GM12878 (cell line): ENCODE data around the gene RASL11A.

Experiments used
- CBFB ChIP-seq: IDR thresholded peaks from 2 replicates; pipeline ENCODE4 v1.6.1; 2016; ENCODE audit warnings: antibody characterized with exemption, low read depth
- POLR2A ChIP-seq: IDR thresholded peaks from 2 replicates; pipeline ENCODE4 v1.6.1; 2011; ENCODE audit warnings: low read depth, mild to moderate bottlenecking, low read length
- TCF12 ChIP-seq: IDR thresholded peaks from 2 replicates; pipeline ENCODE4 v1.6.1; 2011; ENCODE audit warnings: low read depth, mild to moderate bottlenecking, low read length
- TF ChIP-seq, protein P1 (sequence below), 3 experiments: IDR thresholded peaks in 2 of 3; conservative IDR thresholded peaks in 1 of 3; 2 replicates each; pipeline ENCODE4 v1.5.1; 2011; ENCODE audit warnings: low read depth in 3 of 3, low read length in 3 of 3, mild to moderate bottlenecking in 3 of 3, control low read depth in 2 of 3, moderate library complexity in 2 of 3, inconsistent platforms in 1 of 3, mixed read lengths in 1 of 3; ENCODE audit not compliant: control insufficient read depth in 2 of 3, insufficient read depth in 1 of 3; ENCODE audit errors: extremely low read depth in 1 of 3
- TF ChIP-seq, protein P2 (sequence below): IDR thresholded peaks from 2 replicates; pipeline ENCODE4 v1.6.1; 2012; ENCODE audit warnings: low read depth, low read length, improper control_type of control experiment

DNA sequence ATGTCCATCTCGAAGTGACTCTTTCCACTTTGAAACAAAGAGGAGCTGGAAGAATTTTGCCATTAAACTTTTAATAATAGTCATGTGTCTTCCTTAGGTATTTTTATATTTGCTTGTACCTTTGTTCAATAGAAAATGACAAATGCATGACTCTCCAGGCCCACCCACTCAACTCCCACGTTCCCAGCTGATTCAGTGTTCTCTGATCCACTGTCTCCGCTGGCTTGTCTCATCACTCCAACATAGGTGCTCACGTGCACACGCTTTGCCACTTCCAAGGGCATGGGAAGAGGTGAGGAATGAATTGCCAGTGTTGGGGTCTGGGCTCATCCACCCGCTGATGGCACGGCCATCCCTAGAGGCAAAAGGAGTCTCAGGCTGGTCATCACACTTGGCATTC lies 24.5 kb downstream of the RASL11A start:
- TF ChIP-seq TCF12 (no peak), CBFB (no peak), POLR2A (no peak)
- TF ChIP-seq, protein P1, sequence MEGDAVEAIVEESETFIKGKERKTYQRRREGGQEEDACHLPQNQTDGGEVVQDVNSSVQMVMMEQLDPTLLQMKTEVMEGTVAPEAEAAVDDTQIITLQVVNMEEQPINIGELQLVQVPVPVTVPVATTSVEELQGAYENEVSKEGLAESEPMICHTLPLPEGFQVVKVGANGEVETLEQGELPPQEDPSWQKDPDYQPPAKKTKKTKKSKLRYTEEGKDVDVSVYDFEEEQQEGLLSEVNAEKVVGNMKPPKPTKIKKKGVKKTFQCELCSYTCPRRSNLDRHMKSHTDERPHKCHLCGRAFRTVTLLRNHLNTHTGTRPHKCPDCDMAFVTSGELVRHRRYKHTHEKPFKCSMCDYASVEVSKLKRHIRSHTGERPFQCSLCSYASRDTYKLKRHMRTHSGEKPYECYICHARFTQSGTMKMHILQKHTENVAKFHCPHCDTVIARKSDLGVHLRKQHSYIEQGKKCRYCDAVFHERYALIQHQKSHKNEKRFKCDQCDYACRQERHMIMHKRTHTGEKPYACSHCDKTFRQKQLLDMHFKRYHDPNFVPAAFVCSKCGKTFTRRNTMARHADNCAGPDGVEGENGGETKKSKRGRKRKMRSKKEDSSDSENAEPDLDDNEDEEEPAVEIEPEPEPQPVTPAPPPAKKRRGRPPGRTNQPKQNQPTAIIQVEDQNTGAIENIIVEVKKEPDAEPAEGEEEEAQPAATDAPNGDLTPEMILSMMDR (IDR thresholded peaks at IDR 0.05 in 2 of 3, conservative IDR thresholded peaks at IDR 0.05 in 1 of 3; ENCODE audit: control insufficient read depth in 2 of 3, extremely low read depth in 1 of 3, insufficient read depth in 1 of 3, low read depth in 3 of 3, low read length in 3 of 3), result no peak
- TF ChIP-seq, protein P2, sequence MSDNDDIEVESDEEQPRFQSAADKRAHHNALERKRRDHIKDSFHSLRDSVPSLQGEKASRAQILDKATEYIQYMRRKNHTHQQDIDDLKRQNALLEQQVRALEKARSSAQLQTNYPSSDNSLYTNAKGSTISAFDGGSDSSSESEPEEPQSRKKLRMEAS, result no peak
